Small intestine (tissue), 7 donors: ENCODE results near the gene FAM124B. TPM values are rescaled to one million over a fixed set of nuclear protein-coding genes. Genes with fewer than 3 reads are reported as not detected.

Source experiments
- DNase-seq, 2 donors: peaks; one replicate each; pipeline versions ENCODE4 v3.0.0 to v3.0.0-alpha.2; 2013
- FAIRE-seq: peaks from 2 replicates; lab custom pipeline; 2012; peaks lifted over from hg19 to GRCh38; lab: Jason Lieb, UNC
- H3K27ac ChIP-seq, 3 donors: one replicate each; pipeline ENCODE4 v1.5.1; 2013; ENCODE audit warnings: low read length in 2 of 3, mild to moderate bottlenecking in 2 of 3, control low read depth in 1 of 3, inconsistent platforms in 1 of 3, low read depth in 1 of 3, moderate library complexity in 1 of 3
- H3K27me3 ChIP-seq, 3 donors: one replicate each; pipeline ENCODE4 v1.6.1; 2013; ENCODE audit warnings: low read length in 3 of 3, inconsistent platforms in 1 of 3; ENCODE audit not compliant: control insufficient read depth in 3 of 3, insufficient read depth in 3 of 3
- H3K36me3 ChIP-seq, 3 donors: one replicate each; pipeline ENCODE4 v1.6.1; 2013; ENCODE audit warnings: low read length in 3 of 3, inconsistent platforms in 1 of 3, low read depth in 1 of 3, mild to moderate bottlenecking in 1 of 3, moderate library complexity in 1 of 3; ENCODE audit not compliant: control insufficient read depth in 3 of 3, insufficient read depth in 2 of 3
- H3K4me1 ChIP-seq, 3 donors: one replicate each; pipeline ENCODE4 v1.6.1; 2013; ENCODE audit warnings: low read length in 2 of 3, inconsistent platforms in 1 of 3, low read depth in 1 of 3, mild to moderate bottlenecking in 1 of 3, moderate library complexity in 1 of 3; ENCODE audit not compliant: control insufficient read depth in 3 of 3, insufficient read depth in 2 of 3
- H3K4me3 ChIP-seq, 3 donors: one replicate each; pipeline ENCODE4 v1.5.1; 2013; ENCODE audit warnings: low read length in 3 of 3, control low read depth in 1 of 3, inconsistent platforms in 1 of 3, low read depth in 1 of 3, mild to moderate bottlenecking in 1 of 3, moderate library complexity in 1 of 3
- H3K9me3 ChIP-seq, 2 donors: one replicate each; pipeline ENCODE4 v1.6.1; 2013; ENCODE audit warnings: low read depth in 1 of 2, low read length in 1 of 2; ENCODE audit not compliant: control insufficient read depth in 2 of 2, insufficient read depth in 1 of 2
- WGBS, 3 donors: extraction: QIAGEN DNeasy Blood & Tissue Kit; methylation state at CpG; one replicate each; pipeline ENCODE4 v1.1.7; 2013; 5-methylcytosine and 5-hydroxymethylcytosine counted together
- polyA plus RNA-seq, 4 donors: library from polyadenylated mRNA; stranded (reverse) in 3 of 4; unstranded in 1 of 4; fragments of 200-250 nt in 3 of 4; fragments of 120-200 nt in 1 of 4; gene quantifications; one replicate each; pipeline versions ENCODE4 v1.2.1 to v1.2.3, GENCODE V29; 2013
- donor health status: healthy with polysubstance abuse.
- donor health status: control.
- donor health status: control.
- donor health status: Bipolar disorder and iron deficiency.
- donor health status: healthy.

The FAM124B gene
- polyA plus RNA-seq, 4 donors = 0.81 to 2.0 (median 1.1) TPM; not detected in 1

- FAIRE-seq = no peak
- Histone ChIP-seq H3K9me3 (peaks cover 0 to 9% of the 10 kb centered on the region in 2 donors), H3K27me3 (no peaks in the 10 kb centered on the region), H3K27ac (no peak overlapping the region), H3K36me3 (no peaks in the 10 kb centered on the region), H3K4me3 (no peak overlapping the region), H3K4me1 (no peaks in the 10 kb centered on the region)
- WGBS, 3 donors = 51 to 69% (median 65%) methylated on average over 5 of the region's 5 CpGs
- DNase-seq = no peak
These were observed 5.4 kb upstream of the FAM124B start for GRCh38 chr2:224407241-224407701.

GRCh38 chr2:224405841-224406370, 4.0 kb upstream of the FAM124B start:
- DNase-seq = no peak
- Histone ChIP-seq H3K4me1 (no peaks in the 10 kb centered on the region), H3K4me3 (no peak overlapping the region), H3K27ac (no peak overlapping the region), H3K9me3 (peaks cover 0 to 9% of the 10 kb centered on the region in 2 donors), H3K36me3 (no peaks in the 10 kb centered on the region), H3K27me3 (no peaks in the 10 kb centered on the region)
- WGBS, 3 donors = 76 to 87% (median 86%) methylated on average over 4 of the region's 4 CpGs
- no peak for FAIRE-seq

DNA sequence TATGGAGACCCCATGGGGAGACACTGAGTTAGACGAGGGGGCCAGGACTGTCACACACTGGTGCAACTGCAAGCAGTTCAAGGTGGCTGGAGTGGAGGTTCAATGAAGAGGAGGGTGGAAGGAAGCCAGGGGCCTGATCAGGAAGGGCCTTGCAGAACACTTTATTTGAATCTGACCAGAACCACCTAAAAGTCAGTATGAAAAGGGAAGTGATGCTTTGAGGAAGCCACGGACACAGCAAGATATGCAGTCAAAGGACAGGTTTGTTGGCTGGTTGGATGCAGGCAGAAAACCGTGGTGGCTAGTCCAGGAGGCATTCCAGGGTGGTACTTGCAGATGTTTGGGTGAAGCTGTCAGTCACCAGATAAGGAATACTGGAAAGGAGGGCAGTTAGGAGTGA, 3.5 kb upstream of the FAM124B start:
- no peaks in the 10 kb centered on the region for H3K36me3 ChIP-seq
- DNase-seq = no peak
- FAIRE-seq = no peak
- 57 to 75% (median 67%) methylated on average over 3 of the region's 3 CpGs for WGBS, 3 donors
- no peaks in the 10 kb centered on the region for H3K4me1 ChIP-seq
- peaks cover 0 to 9% of the 10 kb centered on the region in 2 donors for H3K9me3 ChIP-seq
- H3K27me3 ChIP-seq = no peaks in the 10 kb centered on the region
- H3K27ac ChIP-seq = no peak overlapping the region
- no peak overlapping the region for H3K4me3 ChIP-seq

DNA sequence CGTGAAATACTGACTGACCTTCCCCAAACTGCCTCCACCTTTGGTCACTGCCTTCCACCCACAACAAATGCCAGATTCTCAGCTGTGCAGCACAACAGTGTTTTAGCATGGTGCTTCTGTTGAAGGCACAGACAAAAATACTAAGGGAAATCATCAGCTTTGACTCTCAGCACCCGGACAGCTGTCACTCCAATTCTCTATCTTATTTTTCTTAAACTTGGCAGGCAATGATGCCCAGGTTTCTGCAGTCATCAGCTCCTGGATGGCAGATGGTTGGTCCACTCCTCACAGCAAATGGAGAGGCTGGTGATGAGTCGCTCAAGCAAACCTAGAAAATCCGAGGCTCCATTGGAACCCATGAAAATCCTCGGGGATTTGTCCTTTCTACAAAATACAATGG, 2.9 kb upstream of the FAM124B start:
- H3K4me3 ChIP-seq = no peak overlapping the region
- H3K27ac ChIP-seq = no peak overlapping the region
- no peaks in the 10 kb centered on the region for H3K27me3 ChIP-seq
- no peak for DNase-seq
- 77 to 83% (median 81%) methylated on average over 5 of the region's 5 CpGs for WGBS, 3 donors
- FAIRE-seq = no peak
- no peaks in the 10 kb centered on the region for H3K4me1 ChIP-seq
- H3K9me3 ChIP-seq = peaks cover 0 to 9% of the 10 kb centered on the region in 2 donors
- no peaks in the 10 kb centered on the region for H3K36me3 ChIP-seq

- no peak for FAIRE-seq
- no peaks in the 10 kb centered on the region for H3K4me1 ChIP-seq
- no peaks in the 10 kb centered on the region for H3K27me3 ChIP-seq
- H3K4me3 ChIP-seq = no peak overlapping the region
- H3K27ac ChIP-seq = no peak overlapping the region
- 95 to 98% (median 97%) methylated on average over 2 of the region's 2 CpGs for WGBS, 3 donors
- H3K9me3 ChIP-seq = peaks cover 0 to 9% of the 10 kb centered on the region in 2 donors
- H3K36me3 ChIP-seq = no peaks in the 10 kb centered on the region
- DNase-seq = no peak
These were observed 1.8 kb upstream of the FAM124B start for GRCh38 chr2:224403657-224404056.

- Histone ChIP-seq H3K4me1 (no peaks in the 10 kb centered on the region), H3K36me3 (no peaks in the 10 kb centered on the region), H3K9me3 (peaks cover 0 to 7% of the 10 kb centered on the region in 2 donors), H3K27me3 (no peaks in the 10 kb centered on the region), H3K4me3 (peak overlapping the region in 1 of 3 donors; percentile 24), H3K27ac (peak overlapping the region in 2 of 3 donors; percentile 20 to 72)
- WGBS, 3 donors = 63 to 80% (median 79%) methylated on average over 22 of the region's 22 CpGs
- DNase-seq = no peak
- FAIRE-seq = no peak
These were observed 848 bp downstream of the FAM124B start for GRCh38 chr2:224400886-224401632.

DNA sequence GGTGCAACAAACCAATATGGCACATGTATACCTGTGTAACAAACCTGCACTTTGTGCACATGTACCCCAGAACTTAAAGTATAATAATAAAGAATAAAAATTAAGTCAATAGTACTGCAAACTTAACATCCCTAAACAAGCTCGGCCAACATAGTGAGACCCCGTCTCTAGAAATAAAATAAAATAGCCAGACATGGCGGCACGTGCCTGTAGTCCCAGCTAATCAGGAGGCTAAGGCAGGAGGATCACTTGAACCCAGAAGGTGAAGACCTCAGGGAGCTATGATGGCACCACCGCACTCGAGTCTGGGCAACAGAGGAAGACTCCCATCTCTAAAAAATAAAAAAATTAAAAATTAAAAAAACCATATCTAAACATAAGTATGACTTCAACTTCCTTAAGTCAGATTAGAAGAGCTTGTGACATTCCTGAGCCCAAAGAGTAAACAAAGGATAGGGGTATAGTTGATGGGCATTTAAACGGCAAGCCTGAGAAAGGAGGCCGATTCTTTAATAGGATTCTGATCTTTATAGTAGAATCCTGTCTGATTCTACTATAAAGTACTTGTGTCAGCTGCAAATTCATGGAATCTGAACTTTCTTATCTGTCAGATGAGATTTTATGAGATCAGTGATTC, 1.6 kb downstream of the FAM124B start:
- Histone ChIP-seq H3K27me3 (no peaks in the 10 kb centered on the region), H3K27ac (no peak overlapping the region), H3K4me3 (peak overlapping the region in 1 of 3 donors; percentile 24), H3K9me3 (peaks cover 0 to 2% of the 10 kb centered on the region in 2 donors), H3K36me3 (no peaks in the 10 kb centered on the region), H3K4me1 (no peaks in the 10 kb centered on the region)
- FAIRE-seq (no peak), DNase-seq (no peak)
- WGBS, 3 donors = 80 to 84% (median 81%) methylated on average over 8 of the region's 8 CpGs

DNA sequence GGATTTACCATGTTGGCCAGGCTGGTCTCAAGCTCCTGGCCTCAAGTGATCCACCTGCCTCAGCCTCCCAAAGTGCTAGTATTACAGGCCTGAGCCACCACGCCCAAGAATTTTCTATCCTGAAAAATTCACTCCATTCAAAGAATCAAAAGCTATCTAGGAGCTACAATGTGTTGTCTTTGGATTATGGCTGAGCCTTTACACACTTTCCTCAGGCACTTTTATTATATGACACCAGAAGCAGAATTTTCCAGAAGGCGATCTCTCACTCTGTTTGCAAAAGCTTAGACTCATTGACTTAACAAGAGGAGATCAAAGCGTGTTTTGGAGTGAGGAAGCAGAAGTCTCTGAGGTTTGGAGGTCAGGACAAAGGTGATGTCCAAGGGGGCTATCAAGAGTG, 3.6 kb downstream of the FAM124B start:
- no peak overlapping the region for H3K4me3 ChIP-seq
- FAIRE-seq = no peak
- WGBS, 3 donors = 79 to 86% (median 82%) methylated on average over 3 of the region's 3 CpGs

More for the DNA sequence above, 3.6 kb downstream of the FAM124B start:
- no peak for DNase-seq
- H3K27ac ChIP-seq = no peak overlapping the region
- no peaks in the 10 kb centered on the region for H3K36me3 ChIP-seq
- H3K9me3 ChIP-seq = peaks cover 0 to 2% of the 10 kb centered on the region in 2 donors
- no peaks in the 10 kb centered on the region for H3K27me3 ChIP-seq
- H3K4me1 ChIP-seq = no peaks in the 10 kb centered on the region
